HG03039 (cell line): ENCODE measurements around the gene GPR132.
"Not testable (repeated sequence)": the region's sequence is repeated elsewhere in the genome, so short reads cannot be mapped to it uniquely, and the experiment has no call there.

ENCODE experiments used
- ATAC-seq: cut with Tn5 transposase; IDR thresholded peaks from one replicate; pipeline ENCODE4 v1.9.1; 2021; ENCODE audit warnings: mild to moderate bottlenecking, moderate library complexity; ENCODE audit not compliant: unreplicated experiment

Gene GPR132

DNA sequence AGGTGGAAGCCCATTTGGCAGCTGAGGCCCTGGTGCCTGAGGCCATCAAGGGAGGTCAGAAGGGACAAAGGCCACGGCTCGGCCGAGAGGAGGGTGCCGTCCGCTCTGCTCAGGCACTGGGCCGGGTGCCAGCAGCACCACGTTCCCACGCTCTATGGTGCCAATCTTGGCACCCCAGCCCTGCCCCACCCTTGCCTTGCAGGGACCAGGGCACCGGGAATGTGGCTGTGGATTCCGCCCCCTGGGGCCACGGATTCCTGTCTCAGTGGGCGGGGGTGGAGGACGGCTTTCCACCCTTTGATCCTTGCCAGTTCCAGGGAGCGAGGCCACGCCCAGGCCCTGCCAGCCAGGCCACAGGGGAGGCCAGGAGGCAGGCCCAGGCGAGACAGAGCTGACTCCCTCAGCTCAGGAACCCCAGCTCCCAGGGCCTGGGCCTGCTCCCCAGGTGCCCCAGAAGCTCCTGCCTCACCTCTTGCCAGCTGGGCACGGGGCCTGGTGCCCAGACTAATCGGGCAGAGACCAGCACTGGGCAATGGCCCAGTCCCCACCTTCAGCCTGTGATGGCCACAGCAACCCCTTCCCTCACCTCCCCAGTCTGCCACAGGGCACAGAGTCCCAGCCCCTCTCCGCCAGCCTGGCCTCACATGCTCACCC lies 26.4 kb upstream of the GPR132 start:
- no peak for ATAC-seq

DNA sequence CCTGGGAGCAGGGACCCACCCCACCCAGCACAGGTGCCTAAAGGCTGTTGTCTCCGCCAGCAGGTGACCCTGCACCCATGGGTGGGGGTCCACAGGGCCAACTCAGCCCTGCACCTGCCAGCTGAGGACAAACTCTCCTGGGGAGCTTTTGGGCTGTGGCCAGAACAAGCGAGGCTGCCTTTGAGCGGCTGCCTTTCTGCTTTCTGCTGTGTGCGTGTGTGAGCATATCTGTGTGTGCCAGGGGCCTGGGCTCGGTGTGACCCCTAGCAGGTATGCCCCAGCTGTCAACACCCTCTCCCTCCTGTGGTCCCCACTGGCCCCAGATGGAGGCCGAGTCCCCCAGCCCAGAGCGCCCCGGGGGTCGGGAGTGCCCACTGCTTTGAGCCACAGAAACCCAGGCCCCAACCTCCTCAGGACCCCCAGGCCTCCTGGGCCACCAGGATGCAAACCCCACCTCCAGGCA lies 25.9 kb upstream of the GPR132 start:
- no peak for ATAC-seq

DNA sequence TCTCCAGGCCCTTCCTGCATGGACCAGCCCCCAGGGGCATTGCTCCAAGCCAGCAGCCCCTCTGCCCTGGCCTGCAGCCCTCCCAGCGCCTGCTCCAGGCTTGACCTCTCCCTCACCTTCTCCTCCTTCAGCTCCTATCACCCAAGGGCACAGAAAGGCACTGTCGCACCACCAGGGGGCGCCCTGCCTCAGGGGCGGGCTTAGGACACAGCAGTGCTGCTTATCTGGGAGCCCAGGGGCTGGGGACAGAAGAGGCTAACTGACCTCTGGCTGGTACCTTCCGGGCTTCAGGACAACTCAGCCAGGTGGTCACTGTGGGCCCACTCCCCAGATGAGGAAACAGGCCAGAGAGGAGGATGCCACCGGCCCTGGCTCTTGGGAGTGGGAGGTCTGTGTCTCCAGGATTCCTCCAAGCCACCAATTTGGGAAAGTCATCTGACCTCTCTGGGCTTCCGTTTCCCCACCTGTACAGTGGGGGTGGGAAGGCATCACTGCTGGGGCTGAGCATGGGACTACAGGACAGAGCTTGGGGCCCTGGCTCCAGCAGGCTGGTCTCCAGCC lies 25.3 kb upstream of the GPR132 start:
- no peak for ATAC-seq

- ATAC-seq, result no peak
Observed at GRCh38 chr14:105089746-105090492, 24.7 kb upstream of the GPR132 start.

GRCh38 chr14:105088812-105089745 lies 23.8 kb upstream of the GPR132 start:
- no peak for ATAC-seq

GRCh38 chr14:105087963-105088811 lies 23.0 kb upstream of the GPR132 start:
- no peak for ATAC-seq

DNA sequence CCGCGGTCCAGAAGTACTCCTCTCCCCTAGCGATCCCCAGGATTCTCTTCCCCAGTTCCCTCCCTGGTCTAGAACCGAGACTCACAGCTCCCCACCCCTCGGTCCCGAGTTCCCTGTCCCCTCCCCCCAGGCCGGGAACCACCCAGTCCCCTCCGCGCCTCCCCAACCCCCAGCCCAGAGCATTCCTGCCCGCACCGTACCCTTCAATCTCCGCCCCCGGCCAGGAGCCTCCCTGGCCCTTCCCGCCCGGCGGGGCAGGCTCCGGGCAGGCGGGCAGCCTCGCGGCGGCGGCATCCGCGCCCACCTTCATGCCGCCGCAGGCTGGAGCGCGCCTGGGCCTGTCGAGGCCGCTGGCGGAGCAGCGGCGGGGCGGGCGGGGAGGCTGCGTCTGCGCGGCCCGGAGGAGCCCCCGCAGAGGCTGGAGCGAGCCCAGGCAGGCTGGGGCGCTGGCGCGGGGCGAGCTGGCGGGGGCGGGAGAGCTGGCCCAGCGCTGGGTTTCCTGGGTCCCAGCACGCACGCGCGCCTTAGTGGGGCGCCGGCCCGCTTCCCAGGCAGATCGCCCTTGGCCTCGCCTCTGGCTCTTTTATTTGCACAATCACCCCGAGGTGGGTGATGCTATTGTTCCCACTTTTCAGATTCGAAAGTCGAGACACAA lies 22.2 kb upstream of the GPR132 start:
- ATAC-seq, result peak; percentile 7

DNA sequence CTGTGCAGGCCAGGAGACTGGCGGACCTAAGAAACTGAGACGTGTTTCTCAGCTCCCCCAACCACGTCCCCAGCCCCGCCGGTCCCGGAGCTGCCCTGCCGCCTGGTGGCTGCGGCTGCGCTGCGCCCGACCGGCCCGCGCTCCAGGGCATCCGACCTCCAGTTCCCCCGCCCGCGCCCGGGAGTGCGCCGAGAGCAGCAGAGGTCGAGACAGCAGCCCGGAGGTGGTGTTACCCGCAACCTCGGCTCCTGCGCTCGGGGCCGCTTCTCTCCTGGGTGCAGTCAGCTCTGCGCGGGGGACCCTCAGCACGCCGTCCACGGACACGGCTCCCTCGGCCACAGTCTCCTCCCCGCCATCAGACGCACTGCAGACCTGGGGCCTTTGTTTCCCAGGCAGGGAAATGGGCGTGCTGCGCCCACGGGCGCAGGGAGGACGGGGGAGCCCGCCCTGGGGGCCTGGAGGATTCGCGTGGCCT lies 21.6 kb upstream of the GPR132 start:
- peak; percentile 57 for ATAC-seq

- no peak for ATAC-seq
Observed at GRCh38 chr14:105085766-105086165, 20.5 kb upstream of the GPR132 start.

DNA sequence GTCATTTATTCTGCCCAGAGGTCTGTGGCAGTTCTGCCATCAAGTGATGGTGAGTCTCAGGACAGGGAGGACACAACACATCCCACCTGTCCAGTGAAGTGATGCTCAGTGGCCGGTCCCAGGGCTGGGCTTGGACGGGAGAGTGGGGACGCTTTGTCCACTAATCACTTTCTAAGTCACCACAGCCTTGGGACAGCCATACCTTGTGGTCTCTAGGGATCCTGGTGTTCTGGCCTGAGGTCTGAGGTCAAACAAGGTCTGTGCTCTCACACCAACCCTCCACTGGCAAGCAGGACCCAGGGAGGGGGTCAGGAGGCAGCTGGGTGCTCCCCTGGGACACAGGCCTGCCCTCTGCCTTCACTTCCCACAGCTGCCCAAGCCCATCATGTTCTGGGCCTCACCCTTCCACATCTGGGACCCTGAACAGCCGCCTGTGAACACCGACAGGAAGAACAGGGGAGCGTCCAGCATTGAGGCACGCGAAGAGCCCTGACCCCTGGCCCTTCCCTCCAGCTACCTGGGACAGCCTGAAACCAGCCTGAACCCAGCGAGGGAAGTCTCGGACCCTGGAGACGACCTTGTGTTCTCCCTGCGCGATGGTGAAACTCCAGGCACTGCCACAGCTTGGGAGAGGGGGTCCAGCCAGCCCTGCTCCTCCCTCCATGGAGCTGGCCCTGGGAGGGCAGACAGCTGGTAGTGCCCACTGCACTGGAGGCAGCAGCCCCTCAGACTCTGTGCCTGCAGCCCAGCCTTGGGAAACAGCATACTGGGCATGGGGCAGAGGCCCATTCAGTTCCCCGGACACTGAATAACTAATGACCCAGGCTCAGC lies 19.7 kb upstream of the GPR132 start:
- no peak for ATAC-seq

DNA sequence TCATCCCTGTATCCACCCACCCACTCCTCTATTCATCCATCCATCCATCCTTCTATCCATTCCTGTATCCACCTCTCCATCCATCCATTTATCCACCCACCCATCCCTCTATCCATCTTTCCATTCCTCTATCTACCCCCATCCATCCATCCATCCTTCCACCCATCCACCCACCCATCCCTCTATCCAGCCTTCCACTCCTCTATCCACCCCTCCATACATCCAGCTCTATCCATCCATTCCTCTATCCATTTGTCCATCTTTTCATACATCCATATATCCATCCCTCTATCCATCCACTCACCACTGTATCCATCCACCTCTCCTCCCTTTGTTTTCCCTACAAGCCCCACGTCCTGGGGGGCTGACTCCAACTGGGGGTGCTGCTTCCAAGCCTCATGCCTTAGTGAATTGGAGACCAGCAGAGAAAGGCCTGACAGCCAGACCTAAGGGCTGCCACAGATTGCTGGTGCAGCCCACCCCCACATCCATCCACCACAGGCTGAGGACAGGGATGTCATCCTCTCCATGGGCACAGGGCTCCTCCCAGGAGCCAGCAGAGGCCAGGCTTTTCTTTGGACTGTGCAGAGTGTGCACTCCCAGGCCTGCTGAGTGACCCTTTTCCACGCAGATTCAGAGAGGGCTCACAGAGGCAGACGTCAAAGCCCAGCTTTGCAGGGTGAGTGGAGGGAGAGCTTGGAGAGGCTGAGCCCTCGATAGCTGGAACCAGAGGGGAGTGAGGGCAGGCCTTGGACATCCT lies 18.9 kb upstream of the GPR132 start:
- ATAC-seq, result no peak

- no peak for ATAC-seq
Observed at GRCh38 chr14:105082703-105083102, 17.5 kb upstream of the GPR132 start.

DNA sequence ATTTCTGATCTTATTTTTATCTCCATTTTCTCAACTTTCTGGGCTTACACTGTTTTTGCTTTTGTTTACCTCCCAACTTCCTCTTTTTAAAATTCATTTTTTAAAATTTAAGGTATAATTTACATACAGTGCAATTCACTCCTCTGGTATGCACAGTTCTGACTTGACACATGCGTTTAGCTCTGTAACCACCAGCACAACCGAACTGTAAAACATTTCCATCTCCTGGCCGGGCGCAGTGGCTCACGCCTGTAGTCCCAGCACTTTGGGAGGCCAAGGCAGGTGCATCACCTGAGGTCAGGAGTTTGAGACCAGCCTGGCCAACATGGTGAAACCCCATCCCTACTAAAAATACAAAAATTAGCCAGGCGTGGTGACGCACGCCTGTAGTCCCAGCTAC lies 16.2 kb upstream of the GPR132 start:
- not testable (repeated sequence) for ATAC-seq

- no peak for ATAC-seq
Observed at GRCh38 chr14:105080161-105080560, 14.9 kb upstream of the GPR132 start.

- no peak for ATAC-seq
Observed at GRCh38 chr14:105078294-105078693, 13.1 kb upstream of the GPR132 start.

- no peak for ATAC-seq
Observed at GRCh38 chr14:105077649-105077995, 12.4 kb upstream of the GPR132 start.

- no peak for ATAC-seq
Observed at GRCh38 chr14:105076805-105077648, 11.8 kb upstream of the GPR132 start.
